ENCODE results near the gene SLIT3.

Gene SLIT3

DNA sequence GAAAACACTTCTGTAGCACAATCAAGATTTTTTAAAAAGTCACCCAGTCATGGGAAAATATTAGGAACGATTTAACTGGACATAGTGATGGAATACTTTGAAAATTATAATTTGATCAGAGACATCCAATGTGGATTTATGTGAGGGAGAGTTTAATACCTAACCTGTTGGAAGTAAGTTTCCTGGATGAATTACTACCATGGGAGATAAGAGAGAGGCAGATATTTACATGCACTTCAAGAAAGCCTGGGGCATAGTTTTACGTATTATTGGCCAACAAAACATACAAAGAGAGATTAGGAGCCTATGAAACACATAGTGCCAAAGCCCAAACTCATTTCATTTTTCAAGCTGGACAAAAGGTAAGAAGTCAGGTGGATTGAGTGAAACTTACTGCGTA lies 336.8 kb downstream of the SLIT3 start:
- Histone ChIP-seq H3K9me3 (ENCODE audit: control insufficient read depth, insufficient read depth, low read length) (no peaks in the 10 kb centered on the region), H3K4me2 (ENCODE audit: low read length) (no peak overlapping the region), H3K9me2 (replicated peaks; ENCODE audit: control insufficient read depth, low read length) (no peaks in the 10 kb centered on the region), H3F3A (ENCODE audit: control insufficient read depth, insufficient read depth) (no peaks in the 10 kb centered on the region), H4K20me1 (ENCODE audit: control insufficient read depth, insufficient read depth, low read depth, low read length) (no peaks in the 10 kb centered on the region), H3K79me2 (ENCODE audit: control insufficient read depth, low read length) (no peaks in the 10 kb centered on the region), H3K4me1 (ENCODE audit: control insufficient read depth, low read length) (no peaks in the 10 kb centered on the region), H3K4me3 (ENCODE audit: low read length) (no peak overlapping the region), H3K27ac (ENCODE audit: low read depth, low read length) (no peak overlapping the region), H3K36me3 (ENCODE audit: control insufficient read depth, low read length) (no peaks in the 10 kb centered on the region), H3K27me3 (ENCODE audit: control insufficient read depth, low read length) (peaks cover 4% of the 10 kb centered on the region; the same call in 1 of the 2 replicates)
- TF ChIP-seq, protein P1, sequence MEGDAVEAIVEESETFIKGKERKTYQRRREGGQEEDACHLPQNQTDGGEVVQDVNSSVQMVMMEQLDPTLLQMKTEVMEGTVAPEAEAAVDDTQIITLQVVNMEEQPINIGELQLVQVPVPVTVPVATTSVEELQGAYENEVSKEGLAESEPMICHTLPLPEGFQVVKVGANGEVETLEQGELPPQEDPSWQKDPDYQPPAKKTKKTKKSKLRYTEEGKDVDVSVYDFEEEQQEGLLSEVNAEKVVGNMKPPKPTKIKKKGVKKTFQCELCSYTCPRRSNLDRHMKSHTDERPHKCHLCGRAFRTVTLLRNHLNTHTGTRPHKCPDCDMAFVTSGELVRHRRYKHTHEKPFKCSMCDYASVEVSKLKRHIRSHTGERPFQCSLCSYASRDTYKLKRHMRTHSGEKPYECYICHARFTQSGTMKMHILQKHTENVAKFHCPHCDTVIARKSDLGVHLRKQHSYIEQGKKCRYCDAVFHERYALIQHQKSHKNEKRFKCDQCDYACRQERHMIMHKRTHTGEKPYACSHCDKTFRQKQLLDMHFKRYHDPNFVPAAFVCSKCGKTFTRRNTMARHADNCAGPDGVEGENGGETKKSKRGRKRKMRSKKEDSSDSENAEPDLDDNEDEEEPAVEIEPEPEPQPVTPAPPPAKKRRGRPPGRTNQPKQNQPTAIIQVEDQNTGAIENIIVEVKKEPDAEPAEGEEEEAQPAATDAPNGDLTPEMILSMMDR (IDR thresholded peaks at IDR 0.05; ENCODE audit: low read depth, low read length, poor library complexity, severe bottlenecking) = no peak
- no peak for TF ChIP-seq EZH2phosphoT487 (IDR thresholded peaks at IDR 0.05; ENCODE audit: borderline replicate concordance, low read length)

DNA sequence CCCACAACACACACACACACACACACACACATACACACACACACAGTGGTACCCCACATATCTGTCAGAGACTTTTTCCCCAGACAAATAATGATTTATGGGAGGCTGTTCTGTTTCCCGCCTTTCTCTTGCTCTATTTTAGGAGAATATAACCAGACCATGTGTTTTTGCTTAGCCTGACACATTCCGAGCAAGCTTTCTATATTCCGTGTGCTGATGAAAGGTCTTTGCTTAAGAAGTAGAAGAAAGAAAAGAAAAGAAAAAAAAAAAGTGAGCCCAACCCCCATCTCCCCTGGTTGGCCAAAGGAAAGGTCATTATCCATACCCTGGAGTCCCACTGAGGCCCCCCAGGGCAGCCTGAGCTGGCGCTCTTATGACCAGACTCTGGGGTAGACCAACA lies 338.6 kb downstream of the SLIT3 start:
- no peak overlapping the region for H3K4me2 ChIP-seq (ENCODE audit: low read length)
- peaks cover 4% of the 10 kb centered on the region; the same call in 1 of the 2 replicates for H3K27me3 ChIP-seq (ENCODE audit: control insufficient read depth, low read length)
- no peaks in the 10 kb centered on the region for H3K4me1 ChIP-seq (ENCODE audit: control insufficient read depth, low read length)
- no peak overlapping the region for H3K4me3 ChIP-seq (ENCODE audit: low read length)
- H4K20me1 ChIP-seq (ENCODE audit: control insufficient read depth, insufficient read depth, low read depth, low read length) = no peaks in the 10 kb centered on the region
- H3K9me2 ChIP-seq (replicated peaks; ENCODE audit: control insufficient read depth, low read length) = no peaks in the 10 kb centered on the region
- H3K9me3 ChIP-seq (ENCODE audit: control insufficient read depth, insufficient read depth, low read length) = no peaks in the 10 kb centered on the region
- no peaks in the 10 kb centered on the region for H3F3A ChIP-seq (ENCODE audit: control insufficient read depth, insufficient read depth)
- no peak for TF ChIP-seq EZH2phosphoT487 (IDR thresholded peaks at IDR 0.05; ENCODE audit: borderline replicate concordance, low read length)
- TF ChIP-seq, protein P1 (IDR thresholded peaks at IDR 0.05; ENCODE audit: low read depth, low read length, poor library complexity, severe bottlenecking) = no peak
- no peak overlapping the region for H3K27ac ChIP-seq (ENCODE audit: low read depth, low read length)
- no peaks in the 10 kb centered on the region for H3K36me3 ChIP-seq (ENCODE audit: control insufficient read depth, low read length)
- no peaks in the 10 kb centered on the region for H3K79me2 ChIP-seq (ENCODE audit: control insufficient read depth, low read length)

DNA sequence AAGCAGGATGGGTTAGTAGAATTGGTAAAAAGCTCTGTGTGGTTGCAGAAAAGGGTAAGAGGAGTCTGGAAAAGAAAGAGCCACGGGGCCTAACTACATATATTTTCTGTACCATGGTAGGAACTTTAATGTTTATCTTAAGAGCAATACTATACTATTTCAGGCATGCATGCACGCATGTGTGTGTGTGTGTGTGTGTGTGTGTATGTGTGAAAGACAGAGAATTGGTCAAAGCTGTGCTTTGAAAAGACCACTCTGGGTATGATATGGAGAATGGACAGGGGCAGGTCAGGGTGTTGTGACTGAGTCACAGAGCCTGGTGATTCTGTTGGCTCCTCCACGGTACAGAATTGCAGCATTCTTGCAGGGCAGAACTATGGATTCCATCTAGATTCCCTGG lies 339.3 kb downstream of the SLIT3 start:
- Histone ChIP-seq H3K9me2 (replicated peaks; ENCODE audit: control insufficient read depth, low read length) (no peaks in the 10 kb centered on the region), H3K27me3 (ENCODE audit: control insufficient read depth, low read length) (peaks cover 4% of the 10 kb centered on the region; the same call in 1 of the 2 replicates), H3K79me2 (ENCODE audit: control insufficient read depth, low read length) (no peaks in the 10 kb centered on the region), H3K36me3 (ENCODE audit: control insufficient read depth, low read length) (no peaks in the 10 kb centered on the region), H4K20me1 (ENCODE audit: control insufficient read depth, insufficient read depth, low read depth, low read length) (no peaks in the 10 kb centered on the region), H3K4me3 (ENCODE audit: low read length) (no peak overlapping the region), H3K4me1 (ENCODE audit: control insufficient read depth, low read length) (no peaks in the 10 kb centered on the region), H3K4me2 (ENCODE audit: low read length) (no peak overlapping the region), H3F3A (ENCODE audit: control insufficient read depth, insufficient read depth) (no peaks in the 10 kb centered on the region), H3K27ac (ENCODE audit: low read depth, low read length) (no peak overlapping the region), H3K9me3 (ENCODE audit: control insufficient read depth, insufficient read depth, low read length) (no peaks in the 10 kb centered on the region)
- no peak for TF ChIP-seq EZH2phosphoT487 (IDR thresholded peaks at IDR 0.05; ENCODE audit: borderline replicate concordance, low read length)
- TF ChIP-seq, protein P1 (IDR thresholded peaks at IDR 0.05; ENCODE audit: low read depth, low read length, poor library complexity, severe bottlenecking) = no peak

Measured in DOHH2 (cell line).